UCSD-AML1 (cell line): ENCODE measurements around the gene RPGRIP1L.

Source experiments
- DNase-seq: peaks from one replicate; lab custom pipeline; 2025; ENCODE audit not compliant: unreplicated experiment; lab: John Stamatoyannopoulos, UW

The RPGRIP1L gene

DNA sequence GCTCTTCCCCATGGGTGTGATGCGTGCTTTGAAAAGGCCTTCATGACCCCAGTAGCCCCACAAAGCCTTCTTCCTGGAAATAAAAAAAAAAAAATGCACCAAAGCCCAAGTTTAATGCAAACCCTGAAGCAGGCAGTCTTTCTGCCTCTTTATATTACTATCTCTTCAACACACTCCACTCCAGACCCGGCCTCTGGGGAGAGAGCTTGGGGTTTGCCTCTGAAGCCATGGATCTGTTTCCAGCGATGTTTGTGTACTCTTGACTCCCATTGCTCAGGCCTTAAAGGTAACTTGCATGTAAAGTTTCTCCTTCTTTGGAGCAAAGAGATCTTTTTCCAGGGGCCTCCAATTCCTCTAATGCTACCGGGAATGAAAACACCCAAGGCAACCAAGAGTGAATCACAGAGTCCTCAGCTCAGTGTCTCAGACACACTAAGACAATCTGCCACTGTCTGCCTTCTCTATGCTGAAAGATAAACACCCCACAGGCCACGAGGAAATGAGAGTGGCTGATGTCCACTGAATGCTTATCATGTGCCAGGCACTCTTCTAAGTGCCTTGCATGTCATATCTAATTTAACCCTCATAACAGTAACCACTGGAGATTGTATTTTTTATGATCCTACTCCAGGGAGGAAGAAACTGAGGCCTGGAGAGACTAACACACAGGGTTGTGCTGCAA, 144.2 kb downstream of the RPGRIP1L start:
- no peak for DNase-seq

DNA sequence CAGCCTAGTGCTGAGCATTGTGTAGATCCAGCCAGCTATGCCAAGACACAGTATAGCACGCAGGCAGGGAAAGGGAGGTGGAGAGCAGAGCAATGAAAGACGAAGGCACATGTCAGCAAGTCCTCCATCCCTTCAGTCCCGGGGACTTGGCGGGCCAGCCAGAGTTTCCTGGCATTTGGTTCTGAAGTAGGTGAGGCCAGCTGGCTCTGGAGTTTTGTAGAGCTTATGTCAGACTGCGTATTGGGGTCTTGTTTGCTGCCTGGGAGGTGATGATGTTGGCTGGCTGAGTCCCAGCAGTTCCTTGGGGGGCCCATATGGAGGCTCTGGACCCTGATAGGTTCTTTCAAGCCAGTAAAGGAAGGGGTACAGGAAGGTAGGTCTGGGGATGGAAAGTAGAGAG, 144.9 kb downstream of the RPGRIP1L start:
- DNase-seq = no peak

- DNase-seq = no peak
Observed at GRCh38 chr16:53556521-53556920, 147.1 kb downstream of the RPGRIP1L start.

GRCh38 chr16:53549970-53550690, 153.5 kb downstream of the RPGRIP1L start:
- DNase-seq = peak; percentile 53
